IMR-90 (cell line): Measurements from ENCODE around the gene EDA. TPM values are rescaled to one million over a fixed set of nuclear protein-coding genes. Genes with fewer than 3 reads are reported as not detected.

ENCODE experiments used
- ATAC-seq: fragments of 200-7000 bp; cut with Tn5 transposase; 2 replicates; pipeline ENCODE4 v1.9.1; 2020; ENCODE audit warnings: low read depth, mild to moderate bottlenecking, moderate library complexity
- BruUV-seq: library from RNA; stranded (reverse); fragments of 400-500 nt; replicated peaks from 2 replicates; lab custom pipeline; 2021; lab: Mats Ljungman, UMichigan
- CTCF ChIA-PET: fragments of 300-600 bp; formaldehyde crosslinking; extraction: SDS; loops from one replicate; lab custom pipeline; 2021; ENCODE audit warnings: antibody characterized with exemption; lab: Yijun Ruan, JAX
- POLR2A ChIA-PET: fragments of 300-600 bp; sonication (Branson Sonifier 250); formaldehyde crosslinking; loops from one replicate; lab custom pipeline; 2022; ENCODE audit warnings: antibody characterized with exemption; ENCODE audit not compliant: unreplicated experiment; lab: Charles Lee
- DNase-seq: peaks from one replicate; pipeline ENCODE4 v3.0.0; 2013
- H2AFZ ChIP-seq: replicated peaks from 2 replicates; pipeline ENCODE3; 2013; ENCODE audit warnings: low read length, mild to moderate bottlenecking; ENCODE audit not compliant: poor library complexity
- H2AK5ac ChIP-seq: 2 replicates; pipeline ENCODE4 v1.6.1; 2013; ENCODE audit warnings: low read depth, low read length, inconsistent platforms
- H2AK9ac ChIP-seq: replicated peaks from 2 replicates; pipeline ENCODE3; 2013; ENCODE audit warnings: mild to moderate bottlenecking, low read depth, low read length, moderate library complexity; ENCODE audit not compliant: poor library complexity
- H2BK120ac ChIP-seq: 2 replicates; pipeline ENCODE4 v1.6.1; 2013; ENCODE audit warnings: low read depth, low read length, inconsistent platforms
- H2BK15ac ChIP-seq: 3 replicates; pipeline ENCODE4 v1.6.1; 2013; ENCODE audit warnings: low read depth, low read length, inconsistent platforms
- H2BK20ac ChIP-seq: 2 replicates; pipeline ENCODE4 v1.6.1; 2013; ENCODE audit warnings: low read depth, mild to moderate bottlenecking, inconsistent platforms, low read length, moderate library complexity
- H2BK5ac ChIP-seq: 2 replicates; pipeline ENCODE4 v1.6.1; 2013; ENCODE audit warnings: mild to moderate bottlenecking, low read depth, low read length, inconsistent platforms; ENCODE audit not compliant: poor library complexity, severe bottlenecking
- H3K14ac ChIP-seq: replicated peaks from 2 replicates; pipeline ENCODE4 v1.6.1; 2013; ENCODE audit warnings: low read depth, low read length, inconsistent platforms
- H3K18ac ChIP-seq: 2 replicates; pipeline ENCODE4 v1.6.1; 2013; ENCODE audit warnings: low read depth, low read length, control low read depth
- H3K23ac ChIP-seq: 2 replicates; pipeline ENCODE4 v1.6.1; 2013; ENCODE audit warnings: low read depth, low read length, inconsistent platforms
- H3K27ac ChIP-seq: 2 replicates; pipeline ENCODE4 v1.5.1; 2013; ENCODE audit warnings: mild to moderate bottlenecking, control low read depth, low read length; ENCODE audit not compliant: insufficient read depth
- H3K27me3 ChIP-seq: 2 replicates; pipeline ENCODE4 v1.6.1; 2013; ENCODE audit warnings: low read length; ENCODE audit not compliant: control insufficient read depth, insufficient read depth
- H3K36me3 ChIP-seq: 2 replicates; pipeline ENCODE4 v1.6.1; 2013; ENCODE audit warnings: low read length, mixed read lengths; ENCODE audit not compliant: control insufficient read depth, insufficient read depth
- H3K4ac ChIP-seq: 2 replicates; pipeline ENCODE4 v1.6.1; 2013; ENCODE audit warnings: low read depth, low read length, inconsistent platforms
- H3K4me1 ChIP-seq: 2 replicates; pipeline ENCODE4 v1.6.1; 2013; ENCODE audit warnings: low read length, mixed read lengths; ENCODE audit not compliant: control insufficient read depth, insufficient read depth
- H3K4me2 ChIP-seq: 2 replicates; pipeline ENCODE4 v1.6.1; 2013; ENCODE audit warnings: low read depth, mild to moderate bottlenecking, control low read depth, low read length, moderate library complexity
- H3K4me3 ChIP-seq: 2 replicates; pipeline ENCODE4 v1.5.1; 2013; ENCODE audit warnings: low read depth, mild to moderate bottlenecking, control low read depth, low read length, moderate library complexity; ENCODE audit not compliant: insufficient read depth
- H3K56ac ChIP-seq: 2 replicates; pipeline ENCODE4 v1.6.1; 2013; ENCODE audit warnings: low read length, inconsistent platforms; ENCODE audit not compliant: insufficient read depth; ENCODE audit errors: extremely low read depth
- H3K79me1 ChIP-seq, 2 experiments: 2 replicates each; pipeline ENCODE4 v1.6.1; 2013; ENCODE audit warnings: low read length in 2 of 2, inconsistent platforms in 1 of 2, low read depth in 1 of 2
- H3K9ac ChIP-seq: 2 replicates; pipeline ENCODE4 v1.6.1; 2013; ENCODE audit warnings: low read depth, low read length, control low read depth
- H3K9me1 ChIP-seq: 2 replicates; pipeline ENCODE4 v1.6.1; 2013; ENCODE audit warnings: low read length, inconsistent platforms; ENCODE audit not compliant: insufficient read depth
- H3K9me3 ChIP-seq: 2 replicates; pipeline ENCODE4 v1.6.1; 2013; ENCODE audit warnings: low read length; ENCODE audit not compliant: control insufficient read depth, insufficient read depth
- H4K20me1 ChIP-seq: 2 replicates; pipeline ENCODE4 v1.6.1; 2013; ENCODE audit warnings: low read length, inconsistent platforms; ENCODE audit not compliant: insufficient read depth
- H4K5ac ChIP-seq: 2 replicates; pipeline ENCODE4 v1.6.1; 2013; ENCODE audit warnings: mild to moderate bottlenecking, low read depth, low read length, control low read depth
- H4K8ac ChIP-seq, 2 experiments: 2 replicates each; pipeline ENCODE4 v1.6.1; 2013; ENCODE audit warnings: low read depth in 2 of 2, low read length in 2 of 2, control low read depth in 1 of 2, inconsistent platforms in 1 of 2
- H4K91ac ChIP-seq: 2 replicates; pipeline ENCODE4 v1.6.1; 2013; ENCODE audit warnings: low read depth, low read length, inconsistent platforms; ENCODE audit not compliant: insufficient read depth
- BHLHE40 ChIP-seq: fragments of 150-350 bp; IDR thresholded peaks from 2 replicates; pipeline ENCODE4 v1.6.1; 2016; ENCODE audit warnings: mild to moderate bottlenecking, low read depth, low read length
- CEBPB ChIP-seq: IDR thresholded peaks from 2 replicates; pipeline ENCODE4 v1.6.1; 2012; ENCODE audit warnings: low read depth, low read length, improper control_type of control experiment
- CHD1 ChIP-seq: IDR thresholded peaks from 2 replicates; pipeline ENCODE4 v1.6.1; 2012; ENCODE audit warnings: low read depth, low read length, improper control_type of control experiment
- CTCF ChIP-seq: conservative IDR thresholded peaks from 2 replicates; pipeline ENCODE4 v1.5.1; 2012; ENCODE audit warnings: mild to moderate bottlenecking, low read depth, low read length, improper control_type of control experiment
- ELK1 ChIP-seq: fragments of 150-350 bp; IDR thresholded peaks from 2 replicates; pipeline ENCODE4 v1.6.1; 2016; ENCODE audit warnings: low read depth, mild to moderate bottlenecking, low read length, moderate library complexity, borderline replicate concordance
- MAZ ChIP-seq: IDR thresholded peaks from 2 replicates; pipeline ENCODE4 v1.6.1; 2012; ENCODE audit warnings: low read depth, mild to moderate bottlenecking, low read length, improper control_type of control experiment, moderate library complexity, borderline replicate concordance
- MXI1 ChIP-seq: IDR thresholded peaks from 2 replicates; pipeline ENCODE4 v1.6.1; 2012; ENCODE audit warnings: low read depth, mild to moderate bottlenecking, low read length, moderate library complexity, borderline replicate concordance
- NFE2L2 ChIP-seq: fragments of 150-350 bp; IDR thresholded peaks from 2 replicates; pipeline ENCODE4 v1.6.1; 2016; ENCODE audit warnings: low read depth, mild to moderate bottlenecking, low read length
- POLR2A ChIP-seq: IDR thresholded peaks from 2 replicates; pipeline ENCODE4 v1.6.1; 2012; ENCODE audit warnings: mild to moderate bottlenecking, low read depth, low read length
- RCOR1 ChIP-seq: IDR thresholded peaks from 2 replicates; pipeline ENCODE4 v1.6.1; 2012; ENCODE audit warnings: mild to moderate bottlenecking, low read length, improper control_type of control experiment; ENCODE audit not compliant: insufficient replicate concordance
- SMC3 ChIP-seq: fragments of 150-350 bp; IDR thresholded peaks from 2 replicates; pipeline ENCODE4 v1.6.1; 2016; ENCODE audit warnings: low read depth, mild to moderate bottlenecking, antibody characterized with exemption, low read length, moderate library complexity
- WGBS, 2 experiments: methylation state at CpG; one replicate each; pipeline versions ENCODE4 v1.1.5 to v1.1.7; 2013; ENCODE audit warnings: missing lambda C conversion rate in 2 of 2; ENCODE audit not compliant: insufficient read length in 1 of 2; ENCODE audit errors: extremely low coverage in 2 of 2; 5-methylcytosine and 5-hydroxymethylcytosine counted together
- dilution Hi-C: fragments of 300-500 bp; cut with HindIII; formaldehyde crosslinking; loops from one replicate; pipeline ENCODE4 v1.14.3; 2018; ENCODE audit warnings: low sequenced_read_pairs; ENCODE audit not compliant: unreplicated experiment
- in situ Hi-C: fragments of 300-500 bp; cut with MboI; formaldehyde crosslinking; loops from 3 replicates; pipeline ENCODE4 v1.14.3; 2019; ENCODE audit warnings: low sequenced_read_pairs, inconsistent platforms, mixed read lengths
- intact Hi-C: fragments of 100-400 bp; cut with micrococcal nuclease; formaldehyde crosslinking; loops from 2 replicates; pipeline ENCODE4 v1.10.0; 2022
- polyA plus RNA-seq, 3 experiments: library from polyadenylated mRNA; depleted of rRNA; stranded (reverse); fragments of >200 nt; gene quantifications; 2 replicates each; pipeline ENCODE4 v1.2.3, GENCODE V29; 2012; ENCODE audit warnings: low replicate concordance in 1 of 3
- total RNA-seq: library from RNA; depleted of rRNA; stranded (reverse); fragments of >200 nt; gene quantifications from 2 replicates; pipeline ENCODE4 v1.2.3, GENCODE V29; 2012

EDA gene
- total and polyA plus RNA-seq, 2 of the 4 experiments (the other 2 are of a cell fraction): under 0.01 TPM; not detected in 1

DNA sequence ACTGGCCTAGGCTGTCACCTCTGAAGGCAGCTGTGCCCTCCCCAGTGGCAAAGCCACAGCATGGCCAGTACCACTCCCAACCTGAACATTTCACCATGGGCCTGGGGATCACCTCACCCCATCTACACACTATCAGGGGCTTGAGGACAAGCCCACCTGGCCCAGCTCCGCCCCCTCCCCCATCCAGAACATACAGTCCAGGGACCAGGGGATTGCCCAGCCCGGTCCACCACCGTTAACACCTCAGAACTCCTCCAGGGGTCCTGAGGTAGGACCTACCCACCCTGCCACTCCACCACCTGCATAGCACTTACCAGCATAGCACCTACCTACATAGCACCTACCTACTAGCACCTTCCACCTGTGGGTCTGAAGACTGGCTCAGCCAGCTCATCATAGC is 179.8 kb downstream of the EDA start:
- in situ Hi-C loops: no loop called here
- Histone ChIP-seq H3K14ac (no peak overlapping the region), H4K5ac (no peak overlapping the region), H3K23ac (no peak overlapping the region), H4K91ac (no peak overlapping the region), H2BK5ac (no peak overlapping the region), H2BK15ac (no peak overlapping the region), H3K4ac (no peak overlapping the region), H3K9me1 (no peaks in the 10 kb centered on the region), H3K18ac (no peak overlapping the region), H3K4me1 (no peaks in the 10 kb centered on the region), H2BK120ac (no peak overlapping the region), H3K27ac (no peak overlapping the region), H2AFZ (no peak overlapping the region), H3K4me3 (no peak overlapping the region), H3K56ac (no peak overlapping the region), H3K9me3 (no peaks in the 10 kb centered on the region; the same call in 1 of the 2 replicates), H3K27me3 (no peaks in the 10 kb centered on the region), H3K4me2 (no peak overlapping the region), H4K8ac (no peak overlapping the region), H3K36me3 (no peaks in the 10 kb centered on the region), H3K79me1 (no peaks in the 10 kb centered on the region), H4K20me1 (no peaks in the 10 kb centered on the region), H2AK5ac (no peak overlapping the region), H3K9ac (no peak overlapping the region), H2AK9ac (no peak overlapping the region), H2BK20ac (no peak overlapping the region)
- ChIA-PET POLR2A (no interaction called here), CTCF (no interaction called here)
- intact Hi-C loops: no loop called here
- WGBS, 2 experiments: 40% methylated on average over 1 of the region's 3 CpGs; no CpG with 5 or more reads in 1 of the 2 experiments
- no TSS peak for BruUV-seq
- DNase-seq: no peak
- dilution Hi-C loops: no loop called here
- TF ChIP-seq CHD1 (no peak), ELK1 (no peak), RCOR1 (no peak), BHLHE40 (no peak), MXI1 (no peak), CTCF (no peak), SMC3 (no peak), MAZ (no peak), NFE2L2 (no peak), CEBPB (no peak), POLR2A (no peak)
- ATAC-seq: no peak
